GM21786 (cell line): ENCODE results near the gene RND1.
"Not testable (repeated sequence)": the region's sequence is repeated elsewhere in the genome, so short reads cannot be mapped to it uniquely, and the experiment has no call there.

ENCODE experiments used
- ATAC-seq: cut with Tn5 transposase; IDR thresholded peaks from one replicate; pipeline ENCODE4 v1.9.1; 2021; ENCODE audit not compliant: unreplicated experiment

Gene RND1

DNA sequence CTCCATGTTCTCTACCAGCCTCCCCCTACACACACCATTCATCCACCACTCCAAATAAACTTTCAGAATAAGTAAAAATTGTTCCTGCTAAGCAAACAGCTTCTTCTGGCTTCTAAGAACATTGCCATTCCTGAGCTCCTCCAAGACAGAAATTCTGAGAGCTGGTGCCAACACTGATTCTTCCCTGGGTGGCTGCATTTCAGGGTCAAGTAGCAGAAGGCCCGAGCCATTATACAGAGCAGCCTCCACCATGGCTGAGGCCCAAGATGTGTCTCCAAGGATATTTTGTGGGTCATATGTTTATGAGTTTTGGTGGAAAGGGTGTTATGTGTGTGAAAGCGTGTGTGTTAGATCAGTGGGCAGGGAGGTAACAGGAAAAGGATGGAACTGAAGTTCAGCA lies 3.5 kb upstream of the RND1 start:
- no peak for ATAC-seq

DNA sequence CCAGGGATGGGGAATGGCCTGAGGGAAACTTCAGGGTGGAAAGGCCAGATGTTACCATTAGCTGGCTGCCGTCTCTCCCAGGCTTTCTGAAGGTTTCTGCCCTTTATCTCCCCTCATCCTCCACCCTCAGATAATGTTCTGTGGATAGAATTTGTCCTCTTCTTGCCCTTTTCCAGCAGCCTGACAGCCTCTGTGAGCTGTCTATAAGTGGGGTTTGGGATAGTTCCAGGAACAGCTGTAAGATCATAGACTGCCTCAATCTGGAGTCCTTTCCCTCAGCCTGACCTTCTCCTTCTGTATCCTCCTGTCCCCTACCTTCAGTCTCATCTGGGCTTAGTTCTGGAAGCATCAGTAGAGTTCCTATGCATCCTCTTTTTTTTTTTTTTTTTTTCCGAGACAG lies 2.8 kb upstream of the RND1 start:
- ATAC-seq, result no peak

DNA sequence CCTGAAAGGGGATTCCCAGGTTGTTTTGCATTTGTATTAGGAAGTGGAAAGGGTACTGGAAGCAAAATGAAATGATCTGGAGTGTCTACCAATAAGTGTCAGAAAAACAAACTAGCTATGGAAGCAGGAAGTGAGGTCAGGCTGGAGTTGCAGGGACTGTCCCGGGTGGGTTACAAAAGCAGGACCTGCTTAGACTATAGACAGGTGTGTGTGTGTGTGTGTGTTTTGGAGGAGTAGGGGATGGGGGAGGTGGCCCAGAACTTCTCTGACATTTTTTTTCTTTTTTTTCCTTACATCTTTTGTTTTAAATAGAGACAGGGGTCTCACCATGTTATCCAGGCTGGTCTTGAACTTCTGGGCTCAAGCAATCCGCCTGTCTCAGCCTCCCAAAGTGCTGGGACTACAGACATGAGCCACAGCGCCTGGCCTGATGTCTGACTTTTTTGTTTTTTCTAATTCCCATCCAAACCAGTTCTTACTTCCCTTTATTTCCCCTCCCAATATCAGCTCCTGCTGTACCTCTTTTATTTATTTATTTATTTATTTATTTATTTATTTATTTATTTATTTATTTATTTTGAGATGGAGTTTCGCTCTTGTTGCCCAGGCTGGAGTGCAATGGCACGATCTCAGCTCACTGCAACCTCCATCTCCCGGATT lies 512 bp upstream of the RND1 start:
- ATAC-seq, result peak; percentile 49

DNA sequence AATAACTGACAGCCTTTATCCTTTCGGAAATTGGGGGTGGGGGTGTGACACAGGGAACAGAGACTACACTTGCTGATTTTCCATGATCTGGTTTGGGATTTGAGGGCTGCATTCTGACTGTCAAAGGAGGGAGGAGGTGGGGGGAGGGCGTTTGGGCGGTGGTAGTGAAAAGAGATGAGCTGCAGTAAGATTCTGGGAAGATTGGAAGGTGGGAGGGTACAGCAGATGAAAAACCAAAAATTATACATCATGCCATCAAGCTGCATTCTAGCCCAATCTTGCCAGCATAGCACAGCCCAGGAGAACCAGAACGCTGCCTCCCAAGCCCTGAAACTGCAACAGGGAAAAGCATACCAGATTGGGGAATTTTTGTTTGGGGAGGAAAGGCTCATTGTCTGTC lies 2.4 kb downstream of the RND1 start:
- ATAC-seq, result no peak

DNA sequence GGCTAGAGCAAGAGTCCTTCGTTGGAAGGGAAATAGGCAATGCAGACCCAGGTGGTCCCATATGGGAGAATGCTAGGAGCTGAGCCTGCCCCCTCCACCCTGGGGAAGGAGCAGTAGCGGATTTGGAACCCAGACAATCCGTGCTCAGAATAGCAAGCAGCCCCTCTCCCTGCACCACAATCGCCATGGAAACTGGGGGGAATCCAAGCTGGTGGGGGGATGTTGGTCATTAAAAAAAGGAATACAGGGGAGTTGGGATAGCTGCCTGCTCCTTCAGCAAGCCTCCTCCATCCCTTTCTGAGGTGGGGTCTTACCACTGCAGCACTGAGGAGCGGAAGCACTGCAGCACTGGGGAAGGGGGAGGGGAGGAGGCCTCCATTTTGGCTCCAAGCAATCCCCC lies 2.9 kb downstream of the RND1 start:
- ATAC-seq, result no peak

DNA sequence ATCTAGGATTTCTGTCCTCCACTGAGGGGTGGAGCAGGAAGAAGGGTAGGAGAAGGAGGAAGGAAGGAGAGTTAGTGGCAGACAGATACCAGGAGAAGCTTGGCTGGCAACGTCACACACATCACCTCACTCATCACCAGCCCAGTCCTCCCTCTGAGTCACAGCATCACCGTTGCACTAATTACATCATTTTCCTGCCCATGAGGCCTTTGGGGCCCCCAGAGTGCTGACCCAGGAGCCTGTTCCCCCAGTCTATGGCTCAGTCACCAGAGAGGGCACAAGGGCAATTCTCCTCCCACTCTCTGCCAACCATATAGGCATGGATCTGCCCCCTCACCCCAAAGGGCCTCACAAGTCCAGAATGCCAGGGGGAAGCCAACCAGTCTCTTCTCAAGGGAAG lies 4.6 kb downstream of the RND1 start:
- no peak for ATAC-seq

DNA sequence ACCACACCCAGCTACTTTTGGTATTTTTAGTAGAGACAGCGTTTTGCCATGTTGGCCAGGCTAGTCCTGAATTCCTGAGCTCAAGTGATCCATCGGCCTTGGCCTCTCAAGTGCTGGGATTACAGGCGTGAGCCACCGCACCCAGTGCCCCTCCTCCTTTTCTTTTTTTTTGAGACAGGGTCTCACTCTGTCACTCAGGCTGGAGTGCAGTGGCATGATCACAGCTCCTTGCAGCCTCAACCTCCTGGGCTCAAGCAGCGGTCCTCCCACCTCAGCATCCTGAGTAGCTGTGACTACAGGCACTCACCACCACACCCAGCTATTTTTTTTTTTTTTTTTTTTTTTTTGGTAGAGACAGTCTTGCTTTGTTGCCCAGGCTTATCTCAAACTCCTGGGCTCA lies 5.4 kb downstream of the RND1 start:
- ATAC-seq, result not testable (repeated sequence)

DNA sequence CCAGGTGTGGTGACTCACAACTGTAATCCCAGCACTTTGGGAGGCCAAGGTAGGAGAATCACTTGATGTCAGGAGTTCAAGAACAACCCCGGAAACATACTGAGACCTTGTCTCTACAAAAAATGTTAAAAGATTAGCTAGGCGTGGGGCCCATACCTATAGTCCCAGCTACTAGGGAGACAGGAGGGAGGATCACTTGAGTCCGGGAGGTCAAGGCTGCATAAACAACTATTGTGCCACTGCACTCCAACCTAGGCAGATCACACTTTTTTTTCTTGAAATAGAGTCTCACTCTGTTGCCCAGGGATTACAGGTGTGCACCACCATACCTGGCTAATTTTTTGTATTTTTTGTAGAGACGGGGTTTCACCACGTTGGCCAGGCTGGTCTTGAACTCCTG lies 6.1 kb downstream of the RND1 start:
- ATAC-seq, result no peak

DNA sequence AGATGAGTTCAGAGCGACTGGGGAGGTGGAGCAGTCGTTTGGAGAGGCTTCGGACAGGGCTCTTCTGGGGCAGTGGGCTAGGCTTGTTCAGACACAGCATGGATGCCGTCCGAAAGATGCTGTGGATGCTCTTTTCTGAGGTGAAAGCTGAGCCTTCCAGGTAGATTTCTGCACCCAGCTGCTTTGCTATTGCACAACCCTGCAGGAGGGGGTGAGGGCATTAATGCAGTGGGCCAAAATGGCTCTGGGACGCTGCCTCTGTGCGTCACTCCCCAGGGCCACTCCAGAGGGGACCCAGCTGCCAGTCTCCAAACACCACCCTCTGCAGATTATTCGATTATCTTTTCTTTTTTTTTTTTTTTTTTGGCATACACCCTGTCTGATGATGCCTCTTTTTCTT lies 7.6 kb downstream of the RND1 start:
- ATAC-seq, result no peak

DNA sequence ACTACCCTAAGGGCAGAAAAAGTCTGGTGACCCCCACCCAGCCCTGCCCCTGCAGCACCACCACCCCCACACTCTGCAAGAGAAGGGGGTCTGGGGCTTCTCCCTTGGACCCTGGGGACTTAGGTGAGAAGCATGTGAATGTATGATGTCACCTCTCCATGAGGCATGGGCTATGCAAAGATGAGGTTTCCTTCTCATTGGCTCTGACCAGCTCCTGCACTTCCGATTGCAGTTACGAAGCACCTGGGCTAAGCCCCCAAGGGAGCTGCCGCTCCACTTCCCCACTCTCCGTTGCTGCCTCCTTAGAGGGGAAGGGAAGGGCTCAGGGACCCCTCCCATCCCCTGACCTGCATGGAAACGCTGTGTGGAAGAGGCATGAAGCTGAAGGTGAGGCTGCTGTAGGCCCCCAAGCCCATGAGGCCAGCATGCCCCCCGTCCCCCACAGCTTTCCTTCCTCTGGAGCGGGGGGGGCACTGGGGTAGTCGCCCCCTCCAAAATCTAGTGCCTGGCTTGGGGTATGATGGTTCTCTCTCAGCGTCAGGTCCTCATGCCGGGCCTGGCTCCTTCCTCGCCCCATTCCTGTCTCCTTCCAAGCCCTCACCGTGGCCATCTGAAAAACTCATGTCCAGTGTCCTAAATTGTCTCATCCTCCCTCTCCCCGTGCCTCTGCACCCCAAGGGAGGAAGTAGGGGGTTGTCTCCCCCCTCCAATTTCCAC lies 8.2 kb downstream of the RND1 start:
- no peak for ATAC-seq

DNA sequence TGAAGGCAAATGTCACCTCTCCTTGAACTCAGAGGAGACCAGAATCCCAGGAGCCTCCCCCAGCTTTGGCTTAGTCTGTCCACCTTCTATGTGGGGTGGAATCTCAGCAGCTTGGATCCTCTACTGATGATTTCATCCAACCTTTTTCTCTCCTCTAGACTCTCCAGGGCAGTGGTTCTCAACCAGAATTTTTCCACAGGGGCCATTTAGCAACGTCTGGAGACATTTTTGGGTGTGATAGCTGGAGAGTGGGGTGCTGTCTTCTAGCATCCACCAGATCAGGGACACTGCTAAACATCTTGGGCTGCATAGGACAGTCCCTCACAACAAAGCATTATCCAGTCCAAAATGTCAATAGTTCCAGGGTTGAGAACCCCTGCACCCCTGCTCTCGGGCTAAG lies 9.3 kb downstream of the RND1 start:
- ATAC-seq, result no peak

DNA sequence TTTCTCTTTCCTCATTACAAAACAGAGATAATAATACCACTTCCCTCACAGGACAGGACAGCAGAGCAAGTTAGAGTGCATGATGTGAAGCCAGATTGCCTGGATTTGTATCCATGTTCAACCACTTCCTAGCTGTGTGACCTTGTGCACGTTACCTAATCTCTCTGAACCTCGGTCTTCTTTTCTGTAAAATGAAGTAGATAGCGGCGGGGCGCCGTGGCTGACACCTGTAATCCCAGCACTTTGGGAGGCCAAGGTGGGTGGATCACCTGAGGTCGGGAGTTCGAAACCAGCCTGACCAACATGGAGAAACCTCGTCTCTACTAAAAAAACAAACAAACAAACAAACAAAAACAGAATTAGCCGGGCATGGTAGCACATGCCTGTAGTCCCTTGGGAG lies 10.7 kb downstream of the RND1 start:
- ATAC-seq, result not testable (repeated sequence)

DNA sequence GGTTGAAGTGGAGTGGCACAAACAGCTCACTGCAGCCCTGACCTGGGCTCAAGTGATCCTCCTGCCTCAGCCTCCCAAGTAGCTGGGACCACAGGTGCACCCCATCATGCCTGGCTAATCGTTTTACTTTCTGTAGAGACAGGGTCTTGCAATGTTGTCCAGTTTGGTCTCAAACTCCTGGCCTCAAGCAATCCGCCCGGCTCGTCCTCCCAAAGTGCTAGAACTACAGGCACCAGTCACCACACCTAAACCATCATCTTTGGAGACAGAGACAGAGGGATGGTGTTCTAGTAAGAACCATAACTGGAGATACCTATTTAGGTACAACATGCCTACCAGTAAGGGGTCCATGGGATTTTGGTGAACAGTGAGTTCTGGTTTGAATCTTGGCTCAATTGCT lies 11.2 kb downstream of the RND1 start:
- no peak for ATAC-seq

DNA sequence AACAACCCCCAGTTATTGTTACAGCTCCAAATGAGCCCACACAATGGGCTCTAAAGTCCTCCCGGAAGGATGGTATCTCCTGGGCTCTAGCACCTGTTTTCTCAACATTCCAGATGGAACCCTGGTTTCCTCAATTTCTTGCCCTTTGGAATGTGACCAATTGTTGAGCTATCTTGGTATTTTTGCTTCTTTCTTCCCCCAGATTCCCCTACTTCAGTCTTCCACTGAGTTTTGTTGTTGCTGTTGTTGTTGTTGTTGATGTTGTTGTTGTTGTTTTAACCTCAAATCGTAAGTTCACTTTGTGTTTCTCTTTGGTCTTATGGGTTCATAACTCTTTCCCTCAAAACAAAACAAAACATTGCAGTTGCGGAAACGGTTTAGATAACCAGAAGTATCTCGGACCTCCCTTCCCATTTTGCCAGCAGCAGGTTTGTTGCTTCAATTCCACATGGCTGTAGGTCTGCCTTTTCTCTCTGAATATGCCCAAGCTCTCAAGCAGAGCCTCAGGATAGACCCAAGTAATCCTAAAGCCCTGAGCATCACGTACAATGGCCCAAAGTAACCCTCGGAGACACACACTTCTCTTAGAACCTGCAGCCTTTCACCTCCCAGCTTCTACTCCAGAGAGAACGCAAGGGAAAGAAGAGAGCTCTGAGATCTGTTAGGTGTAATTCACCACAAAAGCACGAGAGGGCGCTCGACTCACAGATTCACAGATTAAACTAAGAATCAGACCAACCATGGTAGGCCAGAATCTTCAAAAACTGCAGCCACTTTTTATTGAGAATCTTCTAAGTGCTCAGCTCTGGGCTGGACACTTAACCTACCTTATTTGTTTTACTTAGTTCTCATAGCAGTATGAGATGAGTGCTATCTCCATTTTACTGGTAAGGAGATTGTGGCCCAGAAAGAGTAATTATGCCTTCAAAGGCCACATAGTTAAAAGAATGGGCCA lies 12.7 kb downstream of the RND1 start:
- ATAC-seq, result no peak

DNA sequence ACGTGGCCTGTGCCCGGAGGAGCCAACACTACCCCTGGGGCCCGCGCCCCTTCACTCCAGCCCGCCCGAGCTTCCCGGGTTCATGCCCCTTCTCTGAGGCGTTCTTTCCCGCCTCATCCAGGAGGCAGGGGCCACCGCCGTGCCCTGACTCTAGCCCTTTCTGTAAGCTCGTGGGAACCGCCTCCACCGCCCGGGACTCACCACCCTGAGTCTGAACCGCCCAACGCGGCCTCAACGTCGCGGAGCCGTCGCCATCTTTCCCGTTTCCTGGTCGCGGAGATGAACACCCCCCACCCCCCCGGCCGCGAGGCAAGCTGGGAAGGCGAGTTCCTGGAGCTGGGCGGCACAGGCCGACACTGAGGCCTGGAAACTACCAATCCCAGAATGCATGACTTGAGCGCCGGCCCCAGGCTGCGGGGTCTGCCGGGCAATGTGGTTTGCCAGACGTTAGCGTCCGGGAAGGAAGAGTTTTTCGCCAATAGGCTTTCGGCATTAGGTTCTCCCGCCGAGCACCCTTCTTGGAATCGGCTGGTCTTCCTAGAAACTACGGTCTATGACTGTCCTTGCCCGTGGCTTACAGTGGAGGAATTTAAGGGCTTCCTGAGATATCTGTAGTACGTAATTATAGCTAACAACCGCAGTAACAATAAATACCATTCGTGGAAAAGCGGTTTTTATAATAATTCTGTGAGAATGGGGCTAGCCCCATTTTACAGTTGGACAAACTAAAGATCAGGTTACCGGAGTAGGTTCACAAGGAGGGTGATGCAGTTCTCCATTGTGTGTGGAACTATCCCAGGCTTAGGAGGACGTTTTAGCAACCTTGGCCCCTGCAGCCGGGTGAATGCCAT lies 13.6 kb downstream of the RND1 start, which contains the start of gene DDX23:
Gene DDX23 (minus strand): TSS at position 281 of the 851 bp plus-strand sequence. CDS start 6,381 bp downstream, outside the sequence.
- ATAC-seq, result peak; percentile 92

DNA sequence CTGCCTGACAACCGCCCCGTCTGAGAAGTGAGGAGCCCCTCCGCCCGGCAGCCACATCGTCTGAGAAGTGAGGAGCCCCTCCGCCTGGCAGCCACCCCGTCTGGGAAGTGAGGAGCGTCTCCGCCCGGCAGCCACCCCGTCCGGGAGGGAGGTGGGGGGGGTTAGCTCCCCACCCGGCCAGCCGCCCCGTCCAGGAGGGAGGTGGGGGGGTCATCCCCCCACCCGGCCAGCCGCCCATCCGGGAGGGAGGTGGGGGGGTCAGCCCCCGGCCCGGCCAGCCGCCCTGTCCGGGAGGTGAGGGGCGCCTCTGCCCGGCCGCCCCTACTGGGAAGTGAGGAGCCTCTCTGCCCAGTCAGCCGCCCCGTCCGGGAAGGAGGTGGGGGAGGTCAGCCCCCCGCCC lies 23.6 kb downstream of the RND1 start:
- not testable (repeated sequence) for ATAC-seq

DNA sequence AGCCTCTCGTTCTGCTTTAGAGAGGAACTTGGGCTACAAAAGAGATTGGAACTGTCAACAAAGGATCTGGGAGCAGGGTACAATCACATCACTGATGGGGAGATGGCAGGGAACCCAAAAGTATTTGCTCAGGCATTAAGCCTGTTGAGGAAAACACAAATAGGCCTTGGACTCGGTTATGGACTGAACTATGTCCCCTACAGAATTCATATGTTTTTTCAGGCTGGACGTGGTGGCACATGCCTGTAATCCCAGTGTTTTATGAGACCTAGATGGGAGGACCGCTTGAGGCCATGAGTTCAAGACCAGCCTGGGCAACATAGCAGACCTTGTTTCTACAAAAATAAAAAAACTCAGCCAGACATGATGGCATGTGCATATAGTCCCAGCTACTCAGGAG lies 27.6 kb downstream of the RND1 start:
- no peak for ATAC-seq

DNA sequence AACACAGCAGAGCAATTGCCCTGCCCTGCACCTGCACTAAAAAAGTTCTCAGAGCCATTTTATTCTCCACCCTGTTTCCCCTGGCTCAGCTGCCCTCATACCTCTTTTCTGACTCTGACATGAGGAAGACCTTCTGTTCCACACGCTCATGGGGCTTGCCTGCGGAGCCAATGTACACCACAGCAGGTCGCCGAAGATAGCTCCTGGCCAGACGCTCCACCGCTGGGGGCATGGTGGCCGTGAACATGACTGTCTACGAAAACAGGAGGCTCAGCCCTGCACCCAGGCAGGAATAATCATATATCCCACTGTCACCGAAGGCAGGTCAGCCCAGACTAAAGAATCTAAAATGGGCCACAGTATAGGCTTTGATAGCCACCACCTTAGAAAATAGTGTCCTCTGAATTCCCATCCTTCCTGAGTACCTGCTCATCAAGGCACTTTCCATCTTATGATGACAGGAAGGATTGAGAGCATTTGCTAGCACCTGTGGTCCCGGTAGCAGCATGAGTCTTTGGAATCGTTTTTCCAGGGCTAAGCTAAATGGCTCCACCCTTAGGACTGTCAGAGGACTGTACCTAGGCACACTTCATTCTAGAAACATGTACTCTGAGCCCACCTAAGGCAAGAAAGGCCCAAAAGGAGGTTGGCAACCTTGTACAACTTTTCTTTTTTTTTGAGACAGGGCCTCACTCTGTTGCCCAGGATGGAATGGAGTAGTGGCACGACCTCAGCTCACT lies 33.2 kb downstream of the RND1 start:
- ATAC-seq, result no peak

DNA sequence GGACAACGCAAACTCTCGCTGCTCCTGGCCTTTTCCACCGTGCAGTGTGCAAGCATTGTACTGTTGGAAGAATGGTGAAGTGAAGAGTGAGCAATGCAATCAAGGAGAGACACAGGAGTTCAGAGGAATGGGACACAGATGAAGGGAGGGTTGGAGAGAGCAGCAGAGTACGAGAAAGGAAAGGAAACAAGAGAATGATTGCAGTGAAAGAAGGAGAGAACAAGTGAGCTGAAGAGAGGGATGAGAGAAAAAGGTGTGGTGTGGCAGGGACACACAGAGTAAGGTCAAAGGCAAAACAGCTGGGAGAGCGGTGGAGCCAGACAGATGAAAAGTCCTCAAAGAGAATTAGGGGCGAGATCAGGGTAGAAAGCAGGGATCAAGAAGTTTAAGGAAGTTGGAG lies 34.4 kb downstream of the RND1 start:
- ATAC-seq, result no peak
